K562 (cell line): ENCODE results near the gene RERG. TPM values are rescaled to one million over a fixed set of nuclear protein-coding genes. Genes with fewer than 3 reads are reported as not detected.

Experiments
- ATAC-seq: fragments of 200-7000 bp; cut with Tn5 transposase; 3 replicates; pipeline ENCODE4 v1.9.1; 2020; ENCODE audit warnings: moderate library complexity
- BruUV-seq: library from RNA; stranded (reverse); fragments of 400-500 nt; replicated peaks from 2 replicates; lab custom pipeline; 2021; lab: Mats Ljungman, UMichigan
- CTCF ChIA-PET: fragments of 300-600 bp; formaldehyde crosslinking; extraction: SDS; loops from one replicate; lab custom pipeline; 2021; ENCODE audit warnings: low intra/inter-chr PET ratio; lab: Yijun Ruan, JAX
- POLR2A ChIA-PET: fragments of 300-600, 350-650 bp; sonication (Branson Sonifier 250); formaldehyde crosslinking; extraction: SDS; loops from one replicate; lab custom pipeline; 2021; ENCODE audit warnings: antibody characterized with exemption, inconsistent platforms; lab: Yijun Ruan, JAX
- DNase-seq, 4 experiments: peaks; one replicate each; pipeline versions ENCODE4 v3.0.0 to v3.0.0-alpha.2; 2011 to 2018; ENCODE audit warnings: low spot score in 3 of 4, mixed read lengths in 3 of 4; ENCODE audit errors: extremely low read depth in 1 of 4
- FAIRE-seq: peaks from 2 replicates; lab custom pipeline; 2011; peaks lifted over from hg19 to GRCh38; lab: Jason Lieb, UNC
- H2AFZ ChIP-seq: 2 replicates; pipeline ENCODE4 v1.6.0; 2011; ENCODE audit warnings: low read depth, low read length, control low read depth, inconsistent platforms
- H3K27ac ChIP-seq: fragments of 200-600 bp; 3 replicates; pipeline ENCODE4 v1.8.0; 2011; ENCODE audit warnings: low read depth, mild to moderate bottlenecking, control low read depth, inconsistent platforms, low read length, moderate library complexity, mixed read lengths; ENCODE audit errors: extremely low read depth
- H3K27me3 ChIP-seq, 2 experiments: fragments of 300-600 bp in 1 of 2; 2 replicates in 1 of 2; 3 replicates in 1 of 2; pipeline versions ENCODE4 v1.6.0 to v1.8.0; 2011; ENCODE audit warnings: inconsistent platforms in 2 of 2, low read length in 2 of 2, mild to moderate bottlenecking in 1 of 2, mixed read lengths in 1 of 2, moderate library complexity in 1 of 2; ENCODE audit not compliant: control insufficient read depth in 2 of 2, insufficient read depth in 2 of 2
- H3K36me3 ChIP-seq: fragments of 300-600 bp; 3 replicates; pipeline ENCODE4 v1.8.0; 2011; ENCODE audit warnings: mild to moderate bottlenecking, low read length, inconsistent platforms; ENCODE audit not compliant: control insufficient read depth, insufficient read depth
- H3K4me1 ChIP-seq, 2 experiments: fragments of 200-600 bp in 1 of 2; replicated peaks in 1 of 2; 2 replicates in 1 of 2; 3 replicates in 1 of 2; pipeline versions ENCODE4 v1.5.1 to v1.8.0; 2011; ENCODE audit warnings: inconsistent platforms in 2 of 2, low read length in 2 of 2, mild to moderate bottlenecking in 1 of 2, mixed read lengths in 1 of 2, moderate library complexity in 1 of 2; ENCODE audit not compliant: control insufficient read depth in 2 of 2, insufficient read depth in 2 of 2
- H3K4me2 ChIP-seq: 2 replicates; pipeline ENCODE4 v1.6.1; 2011; ENCODE audit warnings: low read length, control low read depth, inconsistent platforms, mixed read lengths; ENCODE audit not compliant: insufficient read depth
- H3K4me3 ChIP-seq: fragments of 200-600 bp; sonication (generic), shearing (Covaris generic); 2 replicates; pipeline ENCODE4 v1.5.1; 2016; ENCODE audit warnings: control low read depth, inconsistent platforms
- H3K79me2 ChIP-seq: fragments of 200-600 bp; 3 replicates; pipeline ENCODE4 v1.8.0; 2011; ENCODE audit warnings: low read length, inconsistent platforms; ENCODE audit not compliant: control insufficient read depth, insufficient read depth
- H3K9ac ChIP-seq, 2 experiments: 2 replicates each; pipeline versions ENCODE4 v1.6.0 to v1.6.1; 2011; ENCODE audit warnings: low read depth in 2 of 2, low read length in 2 of 2, control low read depth in 1 of 2, inconsistent platforms in 1 of 2, mild to moderate bottlenecking in 1 of 2, mixed read lengths in 1 of 2; ENCODE audit not compliant: insufficient read depth in 1 of 2
- H3K9me1 ChIP-seq: one replicate; pipeline ENCODE4 v1.6.0; 2011; ENCODE audit warnings: inconsistent platforms, mild to moderate bottlenecking, low read length, moderate library complexity; ENCODE audit not compliant: control insufficient read depth, insufficient read depth
- H3K9me3 ChIP-seq: replicated peaks from 2 replicates; pipeline ENCODE4 v1.5.1; 2011; ENCODE audit warnings: low read depth, low read length, inconsistent platforms; ENCODE audit not compliant: control insufficient read depth, insufficient read depth
- H4K20me1 ChIP-seq: replicated peaks from 2 replicates; pipeline ENCODE4 v1.6.1; 2011; ENCODE audit warnings: low read length, inconsistent platforms, mixed read lengths; ENCODE audit not compliant: control insufficient read depth, insufficient read depth
- ARHGAP35 ChIP-seq: fragments of 450-650 bp; IDR thresholded peaks from 2 replicates; pipeline ENCODE4 v1.6.1; 2018; ENCODE audit not compliant: partially characterized antibody
- ELF4 ChIP-seq: fragments of 450-650 bp; formaldehyde crosslinking; IDR thresholded peaks from 2 replicates; pipeline ENCODE4 v1.4.0; 2022; ENCODE audit warnings: missing genetic modification characterization
- KDM5B ChIP-seq: fragments of 200-600 bp; sonication (generic); IDR thresholded peaks from 2 replicates; pipeline ENCODE4 v1.6.1; 2012; ENCODE audit warnings: low read depth, mild to moderate bottlenecking, moderate library complexity, low read length, control low read depth, inconsistent platforms; ENCODE audit not compliant: insufficient replicate concordance
- KLF10 ChIP-seq: fragments of 250-450 bp; sonication (Bioruptor Pico); IDR thresholded peaks from 2 replicates; pipeline ENCODE4 v1.6.1; 2021; ENCODE audit warnings: matching md5 sums
- KLF13 ChIP-seq: fragments of 450-650 bp; IDR thresholded peaks from 2 replicates; pipeline ENCODE4 v1.6.1; 2016; ENCODE audit warnings: missing genetic modification characterization, low read depth, mild to moderate bottlenecking, missing compliant biosample characterization, moderate library complexity, borderline replicate concordance
- MAX ChIP-seq: sonication (generic); formaldehyde crosslinking; IDR thresholded peaks from 2 replicates; pipeline ENCODE4 v1.9.0; 2022; ENCODE audit warnings: mild to moderate bottlenecking, missing genetic modification reagents
- MXI1 ChIP-seq: IDR thresholded peaks from 2 replicates; pipeline ENCODE4 v1.6.1; 2011; ENCODE audit warnings: low read depth, mild to moderate bottlenecking, improper control_type of control experiment, low read length
- RBM34 ChIP-seq: fragments of 200-400 bp; formaldehyde crosslinking; IDR thresholded peaks from 2 replicates; pipeline ENCODE4 v1.6.1; 2018; ENCODE audit warnings: low read length, borderline replicate concordance; ENCODE audit not compliant: insufficient read depth
- SIX5 ChIP-seq, 2 experiments: IDR thresholded peaks; 2 replicates each; pipeline ENCODE4 v1.6.1; 2011; ENCODE audit warnings: low read length in 2 of 2, borderline replicate concordance in 1 of 2, low read depth in 1 of 2, mild to moderate bottlenecking in 1 of 2, moderate library complexity in 1 of 2; ENCODE audit not compliant: insufficient read depth in 1 of 2
- SMARCC2 ChIP-seq: fragments of 450-650 bp; IDR thresholded peaks from 2 replicates; pipeline ENCODE4 v1.6.1; 2017; ENCODE audit warnings: antibody characterized with exemption, moderate library complexity, mild to moderate bottlenecking, low read depth
- TRIM24 ChIP-seq, 2 experiments: fragments of 450-650 bp; IDR thresholded peaks; 2 replicates each; pipeline ENCODE4 v1.6.1; 2016
- in situ Hi-C: fragments of 300-500 bp; cut with MboI; formaldehyde crosslinking; loops from 4 replicates; pipeline ENCODE4 v1.15.0; 2018; ENCODE audit warnings: inconsistent platforms, mixed read lengths
- intact Hi-C: fragments of 100-400 bp; cut with micrococcal nuclease; formaldehyde crosslinking; loops from 2 replicates; pipeline ENCODE4 v1.14.2; 2022
- polyA plus RNA-seq, 8 experiments: library from polyadenylated mRNA; depleted of rRNA in 4 of 8; stranded (reverse) in 5 of 8; unstranded in 3 of 8; fragments of >200 nt; fragmentation: Nextera tagmentation in 2 of 8; fragmentation: Illumina TruSeq in 1 of 8; extraction: Ambion mirVana in 2 of 8; extraction: Trizol in 1 of 8; gene quantifications; 2 replicates each; pipeline versions ENCODE4 v1.2.1 to v1.2.3, GENCODE V29; 2011 to 2014; ENCODE audit warnings: inconsistent platforms in 1 of 8, missing spikeins in 1 of 8
- total RNA-seq, 7 experiments: library from RNA; depleted of rRNA in 6 of 7; stranded (reverse); fragments of >200 nt in 6 of 7; fragmentation: Illumina TruSeq in 2 of 7; extraction: Trizol in 2 of 7; gene quantifications; 2 replicates each; pipeline versions ENCODE4 v1.2.1 to v1.2.3, GENCODE V29; 2011 to 2021; ENCODE audit warnings: low replicate concordance in 1 of 7

Gene RERG
- total and polyA plus RNA-seq, 9 of the 15 experiments (the other 6 are each of a cell fraction or from before 2014, with no cell fraction given) = 2.2 to 7.3 (median 3.0) TPM

DNA sequence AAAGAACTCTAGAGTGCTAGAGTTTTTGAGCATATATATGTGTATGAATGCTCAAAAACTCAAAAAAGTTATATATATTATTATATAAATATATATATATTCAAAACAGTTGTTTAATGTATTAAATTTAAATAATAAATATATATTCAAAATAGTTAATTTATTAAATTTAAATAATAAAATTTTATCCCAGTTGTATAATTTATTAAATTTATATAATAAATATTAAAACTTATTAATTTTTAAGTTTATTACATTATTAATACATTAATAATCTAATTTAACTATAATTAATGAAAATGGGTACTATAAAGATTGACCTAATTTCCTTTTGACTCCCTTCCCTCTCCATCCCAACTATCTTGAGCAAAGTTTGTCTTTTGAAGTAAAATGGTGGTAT lies 97.8 kb downstream of the RERG start:
- Histone ChIP-seq H3K4me3 (no peak overlapping the region), H2AFZ (no peak overlapping the region), H3K27me3 (no peaks in the 10 kb centered on the region), H4K20me1 (no peaks in the 10 kb centered on the region), H3K4me2 (no peak overlapping the region), H3K4me1 (no peaks in the 10 kb centered on the region), H3K36me3 (no peaks in the 10 kb centered on the region), H3K27ac (no peak overlapping the region), H3K9me3 (no peaks in the 10 kb centered on the region), H3K79me2 (no peaks in the 10 kb centered on the region), H3K9me1 (no peaks in the 10 kb centered on the region), H3K9ac (no peak overlapping the region)
- ChIA-PET CTCF (no interaction called here), POLR2A (no interaction called here)
- in situ Hi-C loops = no loop called here
- intact Hi-C loops = no loop called here
- no peak for TF ChIP-seq SIX5 (IDR thresholded peaks at IDR 0.05; ENCODE audit: borderline replicate concordance in 1 of 2, insufficient read depth in 1 of 2, low read depth in 1 of 2, low read length in 2 of 2)
- no peak for TF ChIP-seq KLF13 (tag)
- no peak for TF ChIP-seq MAX (CRISPR knock-in tag)
- no peak for TF ChIP-seq MXI1
- TF ChIP-seq TRIM24 (IDR thresholded peaks at IDR 0.05) = no peak
- TF ChIP-seq RBM34 = no peak
- TF ChIP-seq KLF10 = no peak
- no peak for TF ChIP-seq KDM5B
- no peak for TF ChIP-seq SMARCC2
- TF ChIP-seq ARHGAP35 = no peak
- no peak for TF ChIP-seq ELF4
- BruUV-seq = no TSS peak
- FAIRE-seq (no peak), ATAC-seq (no peak), DNase-seq (no peak)
